Measurements from ENCODE around the gene POFUT2.

Gene POFUT2

DNA sequence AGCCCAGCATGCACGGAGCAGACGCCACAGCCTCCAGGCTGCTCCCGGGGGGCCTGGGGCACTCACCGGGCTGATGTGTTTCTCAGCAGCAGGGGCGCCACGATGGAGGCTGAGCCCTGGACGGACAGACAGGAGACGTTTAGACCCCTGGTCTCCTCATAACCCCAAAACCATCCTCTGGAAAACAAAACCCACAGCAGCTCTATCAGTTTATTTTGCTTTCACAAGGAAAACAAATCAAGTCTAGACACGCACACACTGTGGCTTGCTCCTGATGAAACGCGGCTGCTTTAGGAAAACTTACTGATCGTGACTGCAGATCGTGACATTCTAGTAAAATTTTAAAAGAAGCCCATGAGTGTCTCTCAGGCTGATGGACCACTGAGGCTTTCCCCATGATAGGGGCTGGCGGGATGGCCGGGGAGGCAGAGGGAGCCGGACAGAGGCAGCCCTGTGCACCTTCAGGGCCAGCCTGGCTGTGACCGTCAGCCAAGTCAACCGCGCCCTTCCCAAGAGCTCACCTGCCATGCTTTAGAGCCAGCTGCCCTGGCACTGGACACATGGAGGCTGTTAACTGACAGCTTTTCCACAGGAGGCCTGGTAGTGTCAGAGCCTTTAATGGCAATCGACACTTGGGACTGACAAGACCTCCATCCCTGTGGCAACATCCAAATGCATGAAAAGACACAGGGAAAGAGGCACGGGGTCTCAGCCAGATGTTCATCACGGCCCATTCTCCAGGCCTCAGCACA is 5.2 kb downstream of the POFUT2 start:
- no peak for DNase-seq (ENCODE audit: low read depth)

DNA sequence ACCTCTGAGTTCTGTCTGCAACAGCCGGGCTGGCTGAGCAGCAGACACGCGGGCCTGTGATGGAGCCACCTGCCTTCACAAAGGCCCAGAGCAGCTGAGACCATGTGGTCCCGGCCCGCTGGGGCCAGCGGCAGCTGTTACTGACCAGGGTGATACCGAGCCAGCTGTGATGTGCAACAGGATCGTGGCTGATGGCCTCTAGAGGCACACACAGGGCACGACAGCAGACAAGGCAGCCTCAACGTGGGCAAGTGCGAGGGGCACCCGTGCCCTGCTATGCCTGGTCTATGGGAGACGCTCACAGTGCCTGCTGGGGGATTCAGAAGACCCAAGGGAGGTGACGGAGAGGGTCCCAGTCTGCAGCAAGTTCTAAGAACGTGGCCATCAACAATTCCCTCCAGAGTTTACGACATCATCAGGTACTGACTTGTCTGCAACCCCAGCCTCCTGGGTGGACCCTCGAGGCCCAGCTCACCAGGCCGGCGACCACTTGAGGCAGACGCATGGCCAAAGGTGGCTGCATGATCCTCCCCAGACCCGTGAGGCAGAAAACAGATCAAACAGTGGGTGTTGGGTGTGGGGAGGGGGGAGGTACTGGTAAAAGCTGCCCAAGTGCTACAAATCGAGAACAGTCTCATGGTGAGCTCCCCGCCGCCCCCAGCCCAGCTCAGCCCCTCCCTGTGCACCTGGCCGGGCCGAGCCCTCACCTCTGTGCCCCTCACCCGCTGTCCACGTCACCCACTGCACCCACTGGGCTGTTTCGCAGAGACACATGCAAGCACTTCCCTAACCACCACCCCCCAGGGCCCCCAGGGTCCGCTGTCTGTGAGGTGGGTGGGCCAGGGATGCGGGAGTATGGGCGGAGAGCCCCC is 6.0 kb downstream of the POFUT2 start:
- no peak for DNase-seq (ENCODE audit: low read depth)

DNA sequence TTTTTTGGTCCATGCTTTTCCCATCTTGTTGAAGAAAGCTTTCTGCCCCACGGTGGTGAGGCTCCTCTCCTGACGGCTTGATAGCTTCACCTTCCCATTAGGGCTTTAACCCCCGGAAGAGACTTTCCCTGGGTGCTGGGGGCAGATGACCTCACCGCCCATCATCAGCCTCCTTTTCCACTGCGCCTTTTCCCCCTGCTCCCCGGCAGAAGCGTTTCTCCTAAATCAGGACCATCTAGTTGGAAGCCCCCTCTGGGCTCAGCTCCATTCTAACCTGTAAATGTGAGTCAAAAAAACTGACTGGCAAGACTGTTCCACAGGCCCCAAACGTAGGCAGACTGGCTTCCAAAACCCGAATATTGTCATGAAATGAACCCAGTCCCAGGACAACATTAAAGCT is 6.7 kb downstream of the POFUT2 start:
- DNase-seq (ENCODE audit: low read depth) = no peak

DNA sequence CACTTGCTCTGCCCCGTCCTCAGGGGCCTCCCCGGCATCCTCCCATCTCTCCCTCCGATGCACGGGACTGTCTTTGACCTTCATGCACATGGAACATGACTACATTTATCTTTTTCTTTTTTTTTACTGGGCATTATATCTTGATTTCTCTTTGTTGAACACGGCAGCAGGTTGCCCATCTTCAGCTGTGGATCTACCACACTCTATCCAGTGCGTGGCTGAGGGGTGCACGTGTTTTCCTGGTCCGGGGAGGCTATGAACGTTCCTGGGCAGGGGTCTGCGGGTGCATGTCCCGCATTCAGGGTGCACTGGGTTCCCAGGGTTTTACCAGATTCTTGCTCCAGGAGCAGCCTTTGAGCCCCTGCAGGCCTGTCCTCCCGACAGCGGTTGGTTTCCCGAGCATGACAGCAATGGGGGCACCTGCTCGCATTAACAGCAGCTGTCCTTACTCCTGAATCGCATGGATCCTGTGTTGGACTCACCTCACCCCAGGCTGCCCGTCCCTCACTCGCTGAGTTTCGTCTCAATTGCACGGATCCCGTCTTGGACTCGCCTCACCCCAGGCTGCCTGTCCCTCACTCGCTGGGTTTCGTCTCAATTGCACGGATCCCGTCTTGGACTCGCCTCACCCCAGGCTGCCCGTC is 7.4 kb downstream of the POFUT2 start:
- DNase-seq (ENCODE audit: low read depth) = no peak

DNA sequence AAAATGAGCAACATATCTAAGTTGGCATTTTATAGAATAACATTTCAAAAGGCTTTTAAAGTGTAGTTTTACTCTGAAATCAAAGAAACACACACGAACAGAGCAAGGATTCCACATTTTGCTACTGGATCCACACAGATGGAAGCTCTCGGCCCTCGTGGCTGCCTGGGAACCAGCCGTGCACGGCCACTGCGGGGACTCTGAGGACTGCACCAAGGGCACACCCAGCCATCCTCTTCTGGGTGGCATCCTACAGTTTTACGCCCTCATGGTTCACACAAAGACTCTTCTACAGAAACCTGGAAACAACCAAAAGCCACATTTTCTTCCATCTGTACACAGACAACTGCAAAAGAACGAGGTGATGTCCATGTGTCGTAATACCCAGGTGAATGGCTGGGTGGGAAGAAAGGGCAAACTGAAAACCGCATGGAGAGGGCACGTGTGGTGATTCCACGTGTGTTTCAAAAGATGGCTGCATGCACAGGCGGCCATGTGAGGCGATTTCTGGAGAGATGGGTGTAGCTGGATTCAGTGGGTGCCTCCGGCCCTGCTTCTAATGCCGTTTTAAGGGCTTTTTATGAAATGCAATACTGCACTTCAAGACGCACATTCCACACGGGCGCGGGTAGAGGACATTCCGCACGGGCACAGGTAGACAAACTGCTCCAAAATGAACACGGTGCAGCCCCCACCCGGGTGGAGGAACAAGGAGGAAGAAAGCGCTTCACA is 8.1 kb downstream of the POFUT2 start:
- no peak for DNase-seq (ENCODE audit: low read depth)

DNA sequence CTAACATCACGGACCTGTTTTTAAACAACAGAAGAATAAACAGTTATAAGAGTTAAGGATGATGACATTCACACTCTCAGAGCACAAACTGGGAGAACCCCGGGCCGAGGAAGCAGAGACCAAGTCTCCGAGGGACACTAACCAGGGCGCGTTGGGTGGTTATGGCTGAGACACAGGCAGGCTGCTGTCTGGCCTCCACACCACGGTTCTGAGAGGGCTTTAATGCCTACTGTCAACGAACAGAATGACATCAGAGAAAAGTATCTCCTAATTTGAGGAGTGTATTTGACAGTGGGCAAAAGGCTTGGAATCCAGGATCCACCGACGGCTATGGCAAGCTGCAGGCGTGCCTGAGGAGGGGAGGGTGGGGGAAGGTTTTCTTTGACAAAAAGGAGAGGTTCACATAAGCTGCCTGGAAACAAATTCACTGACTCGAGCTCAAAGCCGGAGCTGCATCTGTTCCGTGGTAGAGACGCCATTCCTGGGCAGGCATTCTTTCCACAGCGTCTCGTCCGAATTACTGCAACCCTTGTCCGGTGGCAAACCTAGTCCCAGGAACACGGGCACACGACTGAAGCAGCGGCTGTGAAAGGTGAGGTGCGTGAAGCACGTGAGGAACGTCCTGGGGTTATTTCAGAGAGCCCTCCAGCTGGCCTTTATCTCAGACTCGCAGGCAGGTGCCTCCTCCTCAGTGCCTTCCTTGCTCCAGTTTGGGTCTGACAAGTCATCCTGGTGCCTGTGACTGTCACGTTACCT is 9.4 kb downstream of the POFUT2 start:
- DNase-seq (ENCODE audit: low read depth) = no peak

DNA sequence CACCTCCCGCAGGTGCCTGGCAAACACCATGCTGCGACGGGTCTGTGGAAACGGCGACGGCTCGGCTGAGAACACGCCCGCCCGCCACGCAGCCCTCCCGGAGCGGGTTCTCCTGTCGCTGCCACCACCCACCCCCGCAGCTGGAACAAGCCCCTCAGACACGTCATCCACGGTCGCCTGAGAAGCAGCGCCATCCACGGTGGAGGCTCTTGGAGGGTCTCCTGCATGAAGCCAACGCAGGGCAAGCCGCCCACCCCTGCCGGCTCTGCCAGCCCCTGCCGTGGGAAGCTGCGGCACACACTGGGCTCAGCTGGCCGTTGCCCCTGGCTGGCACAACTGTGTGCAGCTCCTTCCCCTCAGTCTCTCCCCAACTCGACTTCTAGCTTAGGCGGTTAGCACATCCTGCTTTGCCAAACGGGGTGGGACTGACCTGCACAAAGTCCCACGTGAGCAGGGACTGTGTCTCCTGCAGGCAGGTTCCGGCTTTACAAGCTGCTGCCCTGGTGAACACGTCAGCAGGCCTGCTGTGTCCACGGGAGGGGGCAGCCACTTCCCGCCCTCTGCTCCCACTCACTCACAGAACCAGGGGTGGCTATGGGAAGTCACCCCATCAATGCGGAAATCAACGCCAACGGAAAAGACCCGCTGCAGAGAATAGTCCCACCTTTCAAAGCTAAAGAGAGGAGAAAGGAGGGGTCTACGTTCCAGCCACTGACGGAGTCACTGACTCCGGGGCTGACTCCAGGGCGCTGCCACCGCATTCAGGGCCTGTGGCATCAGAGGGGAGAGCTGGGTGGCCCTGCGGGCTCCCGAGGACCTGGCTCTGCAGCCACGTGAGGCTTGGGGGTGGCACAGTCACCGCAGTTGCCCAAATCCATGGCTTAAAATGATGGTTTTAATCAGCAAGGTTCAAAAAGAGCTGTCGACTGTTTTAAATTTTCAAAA is 10.3 kb downstream of the POFUT2 start:
- no peak for DNase-seq (ENCODE audit: low read depth)

DNA sequence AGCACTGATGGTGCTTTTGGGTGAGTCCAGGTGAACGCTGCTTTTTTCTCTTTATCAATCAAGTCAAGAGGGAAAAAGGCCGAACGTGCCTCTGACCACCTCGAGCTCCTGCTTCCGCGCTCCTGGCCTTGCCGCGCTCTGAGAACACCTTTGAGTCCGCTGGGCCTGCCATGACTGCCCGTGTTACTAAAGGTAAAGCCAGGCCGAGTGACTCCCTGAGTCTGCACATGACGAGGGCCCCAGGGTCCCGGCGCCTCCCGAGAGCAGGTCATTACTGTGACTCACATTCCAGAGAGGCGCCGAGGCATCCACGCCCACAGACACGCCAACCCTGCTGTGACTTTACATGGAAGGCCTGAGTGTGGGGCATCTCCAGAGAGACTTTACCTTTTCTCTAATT is 11.1 kb downstream of the POFUT2 start:
- no peak for DNase-seq (ENCODE audit: low read depth)

DNA sequence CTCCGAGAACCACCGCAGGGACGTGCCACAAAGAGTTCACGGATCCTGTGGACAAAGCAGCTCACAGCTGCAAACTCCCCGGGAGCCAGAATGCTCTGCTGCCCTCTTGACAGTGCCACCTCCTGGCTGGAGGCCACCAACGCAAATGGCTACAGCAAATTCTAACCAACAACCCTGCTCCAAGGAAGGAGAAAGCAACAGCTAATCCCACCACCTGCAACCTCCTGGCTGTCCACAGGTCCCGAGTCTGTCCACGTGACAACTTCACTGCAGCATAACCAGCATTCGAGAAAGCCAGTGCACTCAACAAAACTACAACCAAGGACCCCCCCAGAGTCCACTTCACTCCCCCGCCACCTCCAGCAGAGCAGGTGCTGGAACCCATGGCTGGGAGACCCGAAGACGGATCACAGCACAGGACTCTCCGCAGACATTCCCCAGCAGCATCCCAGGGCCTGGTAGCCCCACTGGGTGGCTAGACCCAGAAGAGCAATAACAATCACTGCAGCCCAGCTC is 17.3 kb downstream of the POFUT2 start:
- DNase-seq (ENCODE audit: low read depth) = no peak

DNA sequence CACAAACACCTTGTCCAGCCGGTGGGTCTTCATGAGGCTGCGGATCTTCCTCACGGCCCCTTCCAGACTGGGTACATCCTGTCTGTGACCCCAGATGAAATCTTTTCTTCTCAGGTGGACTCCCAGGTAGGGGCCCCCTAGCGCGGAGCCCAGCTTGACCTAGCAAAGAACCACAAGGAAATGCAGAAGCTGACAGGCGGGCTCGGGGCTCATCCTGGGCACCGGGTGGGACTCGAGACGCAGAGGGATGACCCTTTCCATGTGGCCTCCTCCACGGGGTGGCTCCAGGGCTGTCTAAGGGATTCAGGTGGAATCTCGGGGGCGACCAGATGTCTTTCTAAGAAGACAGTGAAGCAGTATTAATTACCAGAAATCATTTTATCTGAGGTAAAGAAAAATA is 17.8 kb downstream of the POFUT2 start:
- no peak for DNase-seq (ENCODE audit: low read depth)

DNA sequence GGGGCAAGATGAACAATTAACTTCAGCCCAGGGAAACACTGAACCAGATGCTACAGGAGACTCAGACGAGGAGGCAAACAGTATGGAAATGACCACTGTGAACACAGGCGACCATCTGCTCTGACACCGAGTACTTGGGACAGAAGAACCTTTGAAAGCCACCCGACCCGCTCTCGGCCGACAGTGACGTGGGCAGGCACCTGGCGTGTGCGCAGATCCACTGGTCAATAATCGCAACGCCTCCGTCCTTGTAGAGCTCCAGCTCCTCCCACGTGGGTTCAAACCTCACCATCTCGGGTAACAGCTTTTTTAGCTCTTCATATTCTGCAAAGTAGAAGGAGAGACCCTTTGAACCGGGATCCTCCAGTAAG is 20.3 kb downstream of the POFUT2 start:
- no peak for DNase-seq (ENCODE audit: low read depth)

DNA sequence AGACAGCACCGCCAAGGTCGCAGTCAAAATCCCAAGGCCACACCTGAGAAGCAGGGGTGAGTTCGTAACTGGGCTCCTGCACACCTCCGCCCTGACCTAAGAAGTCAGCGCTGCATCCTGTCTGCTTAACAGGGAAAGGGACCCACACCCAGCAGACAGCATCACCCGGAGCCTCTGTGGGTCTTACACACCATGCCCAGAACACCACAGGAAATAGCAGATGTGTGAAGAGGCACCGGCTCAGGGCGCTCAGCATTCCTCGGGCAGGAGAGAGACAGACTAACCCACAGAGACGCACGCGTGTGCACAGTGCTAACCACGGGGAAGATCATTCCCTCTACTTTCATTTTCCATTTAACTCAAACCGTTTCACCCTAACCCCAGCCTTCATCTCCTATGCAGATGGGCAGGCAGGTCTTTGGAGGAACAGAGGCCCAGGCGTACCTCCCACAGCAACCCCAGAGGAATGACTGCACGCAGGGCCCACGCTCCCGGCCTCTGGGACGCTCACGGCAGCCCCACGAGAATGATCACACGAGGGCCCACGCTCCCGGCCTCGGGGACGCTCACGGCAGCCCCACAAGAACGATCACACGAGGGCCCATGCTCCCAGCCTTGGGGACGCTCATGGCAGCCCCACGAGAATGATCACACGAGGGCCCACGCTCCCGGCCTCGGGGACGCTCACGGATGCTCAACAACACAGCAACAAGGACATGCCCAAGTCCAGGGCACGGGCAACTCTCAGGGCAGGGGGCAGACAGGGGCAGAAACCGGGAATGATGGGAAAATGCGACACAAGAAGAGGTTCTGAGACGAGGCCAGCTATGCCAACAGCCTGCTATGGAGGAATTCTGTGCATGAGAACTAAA is 20.9 kb downstream of the POFUT2 start:
- peak; percentile 37 for DNase-seq (ENCODE audit: low read depth)

DNA sequence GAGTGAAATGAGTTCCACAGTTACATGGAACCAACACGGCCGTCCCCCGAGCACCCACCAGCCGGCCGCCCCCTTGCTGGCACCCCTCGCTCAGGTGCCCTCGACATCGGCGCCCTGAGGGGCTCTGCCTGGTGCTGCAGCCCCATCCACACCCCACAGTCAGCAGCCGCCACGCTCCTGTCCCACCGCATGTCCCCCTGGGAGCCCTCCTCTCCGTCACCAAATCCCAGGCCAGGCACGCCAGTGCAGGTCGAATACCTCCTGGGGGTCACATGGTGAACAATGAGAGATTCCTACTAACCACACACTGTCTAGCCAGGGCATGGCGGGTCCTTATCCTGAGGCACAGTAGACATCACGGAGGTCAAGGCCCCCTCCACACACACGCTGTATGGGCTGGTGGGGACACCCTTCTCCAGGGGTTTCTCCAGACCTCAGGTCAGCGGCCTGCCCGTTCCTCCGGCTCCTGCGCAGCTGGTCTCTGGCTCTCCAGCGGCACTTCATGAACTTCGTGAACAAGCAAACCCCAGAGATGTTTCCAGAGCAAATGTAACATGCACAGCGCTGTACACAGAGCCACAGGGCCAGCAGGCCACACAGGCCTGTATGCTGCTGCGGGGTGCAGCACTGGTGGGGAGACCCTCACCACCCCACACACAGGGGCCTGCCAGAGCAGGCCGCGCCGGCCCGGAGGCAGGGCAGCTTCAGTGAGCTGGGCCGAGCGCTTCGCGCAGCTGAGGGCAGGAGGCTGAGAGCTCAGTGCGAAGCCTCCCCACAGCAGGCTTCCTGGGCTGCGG is 21.8 kb downstream of the POFUT2 start:
- no peak for DNase-seq (ENCODE audit: low read depth)

DNA sequence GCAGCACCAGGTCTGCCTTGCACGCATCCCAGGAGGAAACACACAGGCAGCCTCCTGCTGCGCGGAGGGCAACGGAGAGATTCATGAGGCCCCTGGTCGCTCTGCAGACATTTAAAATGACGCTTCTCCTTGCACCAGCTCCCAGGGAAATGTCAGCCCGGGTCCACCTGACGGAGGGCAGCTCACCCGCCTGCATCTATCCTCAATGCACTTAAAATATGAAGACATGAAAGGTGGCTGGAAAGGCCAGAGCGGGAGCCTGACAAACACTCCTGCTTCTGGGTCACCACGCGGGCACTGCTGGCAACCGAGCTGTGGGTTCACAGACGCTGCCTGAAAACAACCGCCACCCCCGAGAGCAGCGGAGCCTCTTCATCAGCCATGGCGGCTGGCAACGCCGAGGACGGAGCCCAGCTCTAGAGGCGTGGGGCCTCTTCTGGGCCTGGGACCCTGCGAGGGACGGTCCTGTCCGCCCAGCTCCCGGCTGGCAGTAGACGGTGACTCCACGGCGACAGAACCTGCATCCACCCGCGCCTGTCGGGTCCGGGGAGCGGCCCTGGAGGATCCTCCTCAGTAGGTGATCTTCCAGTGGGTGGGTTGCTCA is 22.7 kb downstream of the POFUT2 start:
- DNase-seq (ENCODE audit: low read depth) = no peak

DNA sequence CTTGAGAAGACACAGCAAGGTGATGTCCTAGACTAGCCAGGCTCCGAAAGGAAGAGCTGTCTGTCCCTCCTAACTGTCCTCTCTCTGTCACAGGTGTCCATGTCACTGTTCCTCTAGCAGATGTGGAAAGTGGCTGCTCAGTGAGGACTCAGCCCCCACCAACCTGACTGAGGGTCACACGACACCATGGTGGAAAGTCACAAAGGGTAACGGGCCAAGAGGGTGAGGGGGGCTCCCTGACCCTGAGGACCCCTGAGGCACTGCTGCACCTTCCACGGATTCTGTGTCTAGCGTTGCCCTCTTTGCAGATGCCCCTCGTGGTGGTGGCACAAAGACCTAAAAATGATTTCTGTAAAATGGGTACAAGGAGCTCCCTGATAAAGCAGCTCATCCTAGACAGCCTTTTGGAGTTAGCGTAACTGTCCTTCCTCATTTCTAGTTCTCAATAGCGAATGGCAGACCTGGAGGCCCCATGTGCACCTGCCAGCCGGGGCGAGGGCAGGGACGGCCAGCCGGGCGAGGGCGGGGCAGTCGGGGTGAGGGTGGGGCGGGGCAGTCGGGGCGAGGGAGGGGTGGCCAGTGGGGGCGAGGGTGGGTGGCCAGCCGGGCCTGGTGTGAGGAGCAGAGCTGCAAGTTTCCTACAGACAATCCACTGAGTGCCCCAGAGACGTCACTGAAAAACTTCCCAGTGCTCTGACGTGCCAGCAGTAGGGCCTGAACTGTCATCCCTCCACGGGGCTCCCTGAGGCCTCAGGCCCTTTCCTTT is 23.4 kb downstream of the POFUT2 start:
- DNase-seq (ENCODE audit: low read depth) = no peak

DNA sequence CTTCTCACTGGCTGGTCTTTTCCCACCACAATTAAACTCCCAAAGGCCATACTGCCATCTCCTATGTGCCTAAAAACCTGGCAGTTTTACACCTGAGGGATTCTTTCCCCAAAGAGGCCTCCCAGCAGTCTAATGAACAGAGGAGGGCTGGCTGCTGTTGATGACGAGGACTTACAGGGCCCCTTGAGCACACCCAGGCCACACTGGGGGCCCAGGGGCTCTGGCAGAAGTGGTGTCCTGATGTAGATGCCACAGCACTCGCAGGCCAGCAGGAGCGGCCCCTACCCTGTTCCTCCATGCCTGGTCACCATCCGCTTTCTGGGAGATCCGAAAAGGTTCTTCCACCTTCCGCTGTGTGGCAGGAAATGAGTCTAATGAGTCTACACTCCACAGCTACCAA is 24.2 kb downstream of the POFUT2 start:
- no peak for DNase-seq (ENCODE audit: low read depth)

DNA sequence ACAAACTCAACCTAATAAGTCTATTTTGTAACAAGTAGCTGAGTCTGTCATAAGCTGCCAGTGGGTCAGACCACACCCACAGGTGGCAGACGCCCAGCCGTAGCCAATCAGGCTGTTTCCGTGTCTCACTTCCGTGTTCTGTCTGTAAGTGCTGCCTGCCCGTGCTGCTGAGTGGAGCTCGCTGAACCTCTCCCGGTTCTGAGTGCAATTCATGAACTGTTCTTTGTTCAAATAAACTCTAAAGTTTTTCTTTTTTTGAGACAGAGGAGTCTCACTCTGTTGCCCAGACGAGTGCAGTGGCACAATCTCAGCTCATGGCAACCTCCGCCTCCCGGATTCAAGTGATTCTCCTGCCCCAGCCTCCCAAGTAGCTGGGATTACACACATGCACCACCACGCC is 25.1 kb downstream of the POFUT2 start:
- no peak for DNase-seq (ENCODE audit: low read depth)

Data from stimulated activated CD8-positive, alpha-beta memory T cell treated with anti-CD3 and anti-CD28 coated beads, Interleukin-12 subunit alpha, Interleukin-12 subunit beta, amount 100 ng/mL, for 4 hours (primary cell).